Measurements from ENCODE around the gene RBM17. TPM values are rescaled to one million over a fixed set of nuclear protein-coding genes. Genes with fewer than 3 reads are reported as not detected.

The RBM17 gene, protein sequence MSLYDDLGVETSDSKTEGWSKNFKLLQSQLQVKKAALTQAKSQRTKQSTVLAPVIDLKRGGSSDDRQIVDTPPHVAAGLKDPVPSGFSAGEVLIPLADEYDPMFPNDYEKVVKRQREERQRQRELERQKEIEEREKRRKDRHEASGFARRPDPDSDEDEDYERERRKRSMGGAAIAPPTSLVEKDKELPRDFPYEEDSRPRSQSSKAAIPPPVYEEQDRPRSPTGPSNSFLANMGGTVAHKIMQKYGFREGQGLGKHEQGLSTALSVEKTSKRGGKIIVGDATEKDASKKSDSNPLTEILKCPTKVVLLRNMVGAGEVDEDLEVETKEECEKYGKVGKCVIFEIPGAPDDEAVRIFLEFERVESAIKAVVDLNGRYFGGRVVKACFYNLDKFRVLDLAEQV
- total RNA-seq (2022; extraction: Qiagen RNA extraction; ENCODE audit: low read depth): 102 to 154 TPM (median 119 TPM) in 5 replicates

DNA sequence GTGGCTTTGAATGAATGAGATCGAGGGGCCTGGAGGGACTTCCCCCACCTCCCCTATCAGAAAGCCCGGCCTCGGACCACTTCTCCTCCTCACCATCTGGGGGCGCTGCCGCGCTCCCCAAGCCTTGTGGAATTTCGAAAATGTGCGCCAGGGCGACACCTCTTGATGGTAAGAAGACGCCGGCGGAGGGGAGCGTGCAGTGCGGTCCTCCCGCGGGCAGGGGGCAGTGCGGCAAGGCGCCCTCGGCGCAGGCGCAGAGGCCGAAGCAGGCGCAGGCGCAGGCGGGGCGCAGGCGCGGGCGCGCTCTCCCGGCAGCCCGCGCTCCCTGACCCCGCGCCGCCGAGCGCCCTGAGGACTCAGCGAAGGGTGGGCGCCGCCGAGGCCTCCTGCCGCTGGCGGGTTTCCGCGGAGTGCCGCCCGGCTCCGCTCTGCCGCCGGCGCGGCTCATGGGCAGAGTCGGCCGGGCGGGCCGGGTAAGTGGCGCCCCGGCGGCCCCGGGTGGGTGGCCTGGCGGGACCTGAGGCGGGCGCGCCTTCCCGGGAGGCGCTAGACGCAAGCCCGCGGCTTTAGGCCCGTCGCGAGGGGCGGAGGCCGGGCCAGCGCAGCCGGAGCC is at the start of gene RBM17:
TSS of gene RBM17 (plus strand) at position 314 of the 613 bp plus-strand sequence. CDS start 8,032 bp downstream, outside the sequence.

DNA sequence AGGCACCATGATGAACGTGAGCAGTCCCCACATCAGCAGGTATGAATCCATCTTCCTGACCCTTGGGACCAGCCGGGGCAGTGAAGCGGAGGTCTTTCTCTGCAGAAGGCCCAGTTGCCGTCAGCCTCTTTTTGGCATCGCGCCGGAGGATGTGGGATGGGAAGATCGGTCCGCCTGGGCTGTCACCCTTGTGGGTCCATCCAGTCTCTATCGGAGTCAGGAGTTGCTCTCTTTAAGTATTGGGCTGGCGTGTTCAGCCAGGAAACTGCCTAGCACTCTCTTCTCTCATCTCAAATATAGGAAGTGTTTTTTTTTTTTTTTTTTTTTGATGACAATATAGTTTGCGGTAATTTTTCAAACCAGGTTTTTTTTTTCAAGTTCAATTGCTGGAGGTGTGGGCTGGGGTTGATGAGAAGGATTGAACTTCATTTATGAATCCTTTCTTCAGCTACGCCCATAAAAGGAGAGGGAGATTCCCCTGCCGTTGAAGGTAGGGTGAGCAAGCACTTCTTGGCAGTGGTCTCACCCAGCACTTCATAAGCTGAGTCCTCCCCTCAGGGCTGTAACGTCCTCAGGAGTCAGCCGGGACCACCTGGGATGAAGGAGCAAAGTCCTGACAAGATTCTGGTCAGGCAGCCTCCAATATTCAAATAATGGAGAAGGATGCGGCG is 26.6 kb upstream of the RBM17 start, which contains the start of gene IL2RA:
TSS of gene IL2RA (minus strand) at position 267 of the 671 bp plus-strand sequence. CDS start at position 51, 216 bp downstream.

Other genes with a start within 250 kb of the RBM17 start
- gene ANKRD16, start 199.1 kb upstream of the RBM17 start, total RNA-seq (2022; extraction: Qiagen RNA extraction; ENCODE audit: low read depth): 7.8 to 12.4 TPM (median 11.2 TPM) in 5 replicates
- gene FBH1, start 198.8 kb upstream of the RBM17 start, total RNA-seq (2022; extraction: Qiagen RNA extraction; ENCODE audit: low read depth): 36.1 to 41.3 TPM (median 40.2 TPM) in 5 replicates
- gene IL15RA, start 111.5 kb upstream of the RBM17 start, total RNA-seq (2022; extraction: Qiagen RNA extraction; ENCODE audit: low read depth): 2.2 to 4.0 TPM (median 3.3 TPM) in 5 replicates
- not detected in 5 replicates for gene IL2RA, start 26.7 kb upstream of the RBM17 start, total RNA-seq (2022; extraction: Qiagen RNA extraction; ENCODE audit: low read depth)
- gene PFKFB3, start 113.9 kb downstream of the RBM17 start, total RNA-seq (2022; extraction: Qiagen RNA extraction; ENCODE audit: low read depth): 114 to 175 TPM (median 164 TPM) in 5 replicates

Data from A549 treated with ZK216348 at 1 μM for 4 hours (cell line).